A549 (cell line): ENCODE data around the gene MZT2B.
"Not testable (repeated sequence)": the region's sequence is repeated elsewhere in the genome, so short reads cannot be mapped to it uniquely, and the experiment has no call there.

Source experiments
- CTCF ChIP-seq: fragments of >200 bp; sonication (Bioruptor Twin); formaldehyde crosslinking; IDR thresholded peaks from 3 replicates; pipeline ENCODE4 v1.5.1; 2016
- NR3C1 ChIP-seq: fragments of >200 bp; sonication (Bioruptor Twin); formaldehyde crosslinking; IDR thresholded peaks from 3 replicates; pipeline ENCODE4 v1.6.1; 2017
- POLR2A ChIP-seq: IDR thresholded peaks from 2 replicates; pipeline ENCODE4 v1.6.1; 2012; ENCODE audit warnings: mild to moderate bottlenecking, low read length
- SMC3 ChIP-seq: fragments of >200 bp; sonication (Bioruptor Twin); formaldehyde crosslinking; IDR thresholded peaks from 3 replicates; pipeline ENCODE4 v1.6.1; 2018; ENCODE audit warnings: inconsistent platforms
- TP53 ChIP-seq: fragments of 250-450 bp; sonication (Bioruptor Pico); IDR thresholded peaks from 2 replicates; pipeline ENCODE4 v1.5.0; 2021; ENCODE audit warnings: mild to moderate bottlenecking, moderate library complexity

- TF ChIP-seq POLR2A; NR3C1; CTCF; SMC3; TP53 (CRISPR knock-in tag): not testable (repeated sequence)
These were observed 24.7 kb upstream of the MZT2B start for GRCh38 chr2:130157354-130157753.
